GM12891 (cell line): ENCODE results near the gene OPRM1.

Experiments
- DNase-seq: peaks from one replicate; pipeline ENCODE4 v3.0.0; 2011; ENCODE audit warnings: low spot score; ENCODE audit not compliant: insufficient read length
- FAIRE-seq: peaks from 2 replicates; lab custom pipeline; 2011; peaks lifted over from hg19 to GRCh38; lab: Jason Lieb, UNC
- PAX5 ChIP-seq: IDR thresholded peaks from 2 replicates; pipeline ENCODE4 v1.6.1; 2011; ENCODE audit warnings: low read length, moderate library complexity, mild to moderate bottlenecking; ENCODE audit not compliant: insufficient read depth, severe bottlenecking
- POLR2A ChIP-seq: IDR thresholded peaks from 2 replicates; pipeline ENCODE4 v1.6.1; 2011; ENCODE audit warnings: low read depth, low read length, control low read depth
- POLR2AphosphoS5 ChIP-seq: IDR thresholded peaks from 2 replicates; pipeline ENCODE4 v1.6.1; 2011; ENCODE audit warnings: low read depth, low read length, control low read depth
- POU2F2 ChIP-seq: IDR thresholded peaks from 2 replicates; pipeline ENCODE4 v1.6.1; 2011; ENCODE audit warnings: low read depth, mild to moderate bottlenecking, control low read depth, low read length, moderate library complexity
- SPI1 ChIP-seq: IDR thresholded peaks from 2 replicates; pipeline ENCODE4 v1.6.1; 2011; ENCODE audit warnings: low read depth, low read length, control low read depth
- TAF1 ChIP-seq: IDR thresholded peaks from 2 replicates; pipeline ENCODE4 v1.6.1; 2011; ENCODE audit warnings: low read depth, low read length, control low read depth

The OPRM1 gene

GRCh38 chr6:154222716-154223115 is 183.7 kb downstream of the OPRM1 start:
- FAIRE-seq: no peak
- TF ChIP-seq POU2F2: no peak
- no peak for TF ChIP-seq SPI1
- no peak for TF ChIP-seq POLR2A
- no peak for TF ChIP-seq PAX5
- no peak for TF ChIP-seq TAF1
- no peak for TF ChIP-seq POLR2AphosphoS5

GRCh38 chr6:154223296-154223695 is 184.3 kb downstream of the OPRM1 start:
- TF ChIP-seq POLR2AphosphoS5 (no peak), POLR2A (no peak), POU2F2 (no peak), PAX5 (no peak), SPI1 (no peak), TAF1 (no peak)
- no peak for FAIRE-seq
- no peak for DNase-seq

More at GRCh38 chr6:154222716-154223115, 183.7 kb downstream of the OPRM1 start:
- DNase-seq: no peak

- TF ChIP-seq SPI1 (no peak), POU2F2 (no peak), POLR2AphosphoS5 (no peak), POLR2A (no peak), TAF1 (no peak), PAX5 (no peak)
- peak; percentile 45 for FAIRE-seq
- no peak for DNase-seq
These were observed 187.4 kb downstream of the OPRM1 start for GRCh38 chr6:154226461-154226860.

- no peak for DNase-seq
- no peak for FAIRE-seq
- TF ChIP-seq POLR2A (no peak), POU2F2 (no peak), SPI1 (no peak), TAF1 (no peak), PAX5 (no peak), POLR2AphosphoS5 (no peak)
These were observed 189.0 kb downstream of the OPRM1 start for GRCh38 chr6:154227862-154228520.

GRCh38 chr6:154228521-154228905 is 189.5 kb downstream of the OPRM1 start:
- FAIRE-seq: no peak
- DNase-seq: no peak
- no peak for TF ChIP-seq POLR2A
- no peak for TF ChIP-seq PAX5
- TF ChIP-seq POLR2AphosphoS5: no peak
- TF ChIP-seq POU2F2: no peak
- no peak for TF ChIP-seq SPI1
- no peak for TF ChIP-seq TAF1

- no peak for TF ChIP-seq POU2F2
- no peak for TF ChIP-seq SPI1
- no peak for TF ChIP-seq PAX5
- no peak for TF ChIP-seq TAF1
- no peak for TF ChIP-seq POLR2A
- TF ChIP-seq POLR2AphosphoS5: no peak
- no peak for DNase-seq
- peak; percentile 13 for FAIRE-seq
These were observed 190.7 kb downstream of the OPRM1 start for GRCh38 chr6:154229786-154230185.

- FAIRE-seq (no peak), DNase-seq (no peak)
- no peak for TF ChIP-seq POLR2A
- no peak for TF ChIP-seq POLR2AphosphoS5
- no peak for TF ChIP-seq POU2F2
These were observed 191.4 kb downstream of the OPRM1 start for GRCh38 chr6:154230393-154230792.

- no peak for DNase-seq
- no peak for TF ChIP-seq POLR2A
- TF ChIP-seq POLR2AphosphoS5: no peak
- no peak for TF ChIP-seq PAX5
- TF ChIP-seq TAF1: no peak
- TF ChIP-seq POU2F2: no peak
- TF ChIP-seq SPI1: no peak
- no peak for FAIRE-seq
These were observed 192.0 kb downstream of the OPRM1 start for GRCh38 chr6:154230910-154231595.

GRCh38 chr6:154232013-154232910 is 193.2 kb downstream of the OPRM1 start:
- TF ChIP-seq SPI1 (no peak), TAF1 (no peak), POU2F2 (no peak), POLR2AphosphoS5 (no peak), POLR2A (no peak), PAX5 (no peak)
- no peak for DNase-seq
- no peak for FAIRE-seq
